ENCODE measurements around the gene C1orf185. TPM values are rescaled to one million over a fixed set of nuclear protein-coding genes. Genes with fewer than 3 reads are reported as not detected.
"Not testable (repeated sequence)": the region's sequence is repeated elsewhere in the genome, so short reads cannot be mapped to it uniquely, and the experiment has no call there.

Gene C1orf185
- total and polyA plus RNA-seq, 2 donors: not detected

- Histone ChIP-seq H3K36me3 (ENCODE audit: insufficient read depth) (no peaks in the 10 kb centered on the region), H3K4me3 (ENCODE audit: low read depth, low read length) (no peak overlapping the region), H3K27ac (ENCODE audit: low read depth) (no peak overlapping the region), H3K4me1 (ENCODE audit: insufficient read depth) (no peaks in the 10 kb centered on the region)
- 94% methylated on average over 4 of the region's 4 CpGs for WGBS
- no peak for DNase-seq (ENCODE audit: extremely low spot score)
Measured at GRCh38 chr1:51158263-51158662, 56.2 kb downstream of the C1orf185 start.

GRCh38 chr1:51162560-51162959 lies 60.5 kb downstream of the C1orf185 start:
- H3K4me1 ChIP-seq (ENCODE audit: insufficient read depth); DNase-seq (ENCODE audit: extremely low spot score); H3K27ac ChIP-seq (ENCODE audit: low read depth); H3K4me3 ChIP-seq (ENCODE audit: low read depth, low read length); H3K36me3 ChIP-seq (ENCODE audit: insufficient read depth): not testable (repeated sequence)
- 76% methylated on average over 5 of the region's 5 CpGs for WGBS

DNA sequence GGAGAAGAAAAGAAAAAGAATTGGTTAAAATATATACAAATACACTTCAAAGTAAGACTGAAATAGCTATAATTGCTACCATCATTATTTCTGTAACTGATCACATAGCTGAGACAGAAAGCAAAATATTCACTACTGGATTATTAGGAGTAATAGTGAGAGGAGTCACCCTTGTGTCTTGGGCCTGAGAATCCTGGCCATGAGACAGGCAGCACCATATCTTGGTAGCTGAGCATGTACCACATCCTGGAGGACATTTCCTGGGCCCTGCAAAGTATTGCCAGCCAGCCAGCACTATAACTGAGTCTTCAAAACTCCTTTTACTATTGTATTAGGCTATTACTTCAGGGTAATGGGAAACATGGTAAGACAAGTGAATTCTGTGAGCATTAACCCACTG lies 63.5 kb downstream of the C1orf185 start:
- Histone ChIP-seq H3K36me3 (ENCODE audit: insufficient read depth) (no peaks in the 10 kb centered on the region), H3K4me1 (ENCODE audit: insufficient read depth) (no peaks in the 10 kb centered on the region), H3K4me3 (ENCODE audit: low read depth, low read length) (no peak overlapping the region), H3K27ac (ENCODE audit: low read depth) (no peak overlapping the region)
- DNase-seq (ENCODE audit: extremely low spot score): no peak

- no peaks in the 10 kb centered on the region for H3K36me3 ChIP-seq (ENCODE audit: insufficient read depth)
- no peaks in the 10 kb centered on the region for H3K4me1 ChIP-seq (ENCODE audit: insufficient read depth)
- 30% methylated on average over 1 of the region's 1 CpG for WGBS
- no peak overlapping the region for H3K27ac ChIP-seq (ENCODE audit: low read depth)
- H3K4me3 ChIP-seq (ENCODE audit: low read depth, low read length): no peak overlapping the region
- no peak for DNase-seq (ENCODE audit: extremely low spot score)
Measured at GRCh38 chr1:51168266-51168845, 66.3 kb downstream of the C1orf185 start.

DNA sequence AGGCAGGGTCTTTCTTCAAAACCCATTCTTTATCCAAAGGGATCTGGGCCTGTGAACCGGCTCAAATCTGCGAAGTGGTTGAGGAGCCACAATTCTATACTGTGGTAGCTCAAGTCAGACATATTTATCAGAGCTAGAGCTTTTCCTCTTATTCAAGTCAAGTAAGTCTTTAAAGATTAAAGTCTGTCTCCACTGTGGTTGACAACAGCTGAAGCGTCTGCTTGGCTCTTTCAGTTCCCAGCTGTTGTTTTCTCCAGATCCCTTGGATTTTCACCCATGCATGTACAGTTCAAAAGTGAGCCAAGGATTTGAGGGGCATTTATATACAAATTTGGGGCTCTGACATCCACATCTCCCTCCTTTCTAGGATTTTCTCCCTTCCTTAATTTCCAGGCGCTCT lies 66.9 kb downstream of the C1orf185 start:
- DNase-seq (ENCODE audit: extremely low spot score): no peak
- WGBS: 39% methylated on average over 4 of the region's 4 CpGs
- no peaks in the 10 kb centered on the region for H3K36me3 ChIP-seq (ENCODE audit: insufficient read depth)
- H3K27ac ChIP-seq (ENCODE audit: low read depth): no peak overlapping the region
- H3K4me3 ChIP-seq (ENCODE audit: low read depth, low read length): no peak overlapping the region
- H3K4me1 ChIP-seq (ENCODE audit: insufficient read depth): no peaks in the 10 kb centered on the region

- no peak for DNase-seq (ENCODE audit: extremely low spot score)
- Histone ChIP-seq H3K36me3 (ENCODE audit: insufficient read depth) (no peaks in the 10 kb centered on the region), H3K4me3 (ENCODE audit: low read depth, low read length) (no peak overlapping the region), H3K27ac (ENCODE audit: low read depth) (no peak overlapping the region), H3K4me1 (ENCODE audit: insufficient read depth) (no peaks in the 10 kb centered on the region)
- 96% methylated on average over 1 of the region's 1 CpG for WGBS
Measured at GRCh38 chr1:51170342-51170741, 68.3 kb downstream of the C1orf185 start.

- Histone ChIP-seq H3K4me1 (ENCODE audit: insufficient read depth) (no peaks in the 10 kb centered on the region), H3K27ac (ENCODE audit: low read depth) (no peak overlapping the region), H3K36me3 (ENCODE audit: insufficient read depth) (no peaks in the 10 kb centered on the region), H3K4me3 (ENCODE audit: low read depth, low read length) (no peak overlapping the region)
- 70% methylated on average over 3 of the region's 3 CpGs for WGBS
- no peak for DNase-seq (ENCODE audit: extremely low spot score)
Measured at GRCh38 chr1:51172811-51173210, 70.8 kb downstream of the C1orf185 start.

DNA sequence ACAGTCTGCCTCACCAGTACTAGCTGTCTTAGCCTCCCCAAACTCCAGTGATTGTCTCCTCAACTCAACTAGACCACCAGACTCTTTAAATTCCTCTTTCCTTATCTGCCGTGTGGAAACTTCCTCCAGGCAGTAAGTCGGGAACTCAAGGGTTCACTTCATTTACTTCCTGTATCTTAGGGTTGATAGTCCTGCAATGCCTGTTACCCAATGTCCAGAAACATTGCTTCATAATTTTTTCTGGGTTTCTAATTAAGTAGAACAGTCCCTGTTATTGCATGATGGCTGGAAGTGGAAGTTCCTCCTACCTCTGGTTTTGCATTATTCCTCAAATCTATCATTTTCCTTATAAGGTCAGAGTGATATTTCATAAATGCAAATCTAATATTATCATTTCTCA lies 73.2 kb downstream of the C1orf185 start:
- no peak overlapping the region for H3K4me3 ChIP-seq (ENCODE audit: low read depth, low read length)
- no peaks in the 10 kb centered on the region for H3K4me1 ChIP-seq (ENCODE audit: insufficient read depth)
- H3K36me3 ChIP-seq (ENCODE audit: insufficient read depth): no peaks in the 10 kb centered on the region
- H3K27ac ChIP-seq (ENCODE audit: low read depth): no peak overlapping the region
- 30% methylated on average over 2 of the region's 2 CpGs for WGBS
- no peak for DNase-seq (ENCODE audit: extremely low spot score)

- WGBS: 91% methylated on average over 6 of the region's 6 CpGs
- DNase-seq (ENCODE audit: extremely low spot score); H3K4me1 ChIP-seq (ENCODE audit: insufficient read depth); H3K4me3 ChIP-seq (ENCODE audit: low read depth, low read length); H3K36me3 ChIP-seq (ENCODE audit: insufficient read depth); H3K27ac ChIP-seq (ENCODE audit: low read depth): not testable (repeated sequence)
Measured at GRCh38 chr1:51177988-51178387, 76.0 kb downstream of the C1orf185 start.

DNA sequence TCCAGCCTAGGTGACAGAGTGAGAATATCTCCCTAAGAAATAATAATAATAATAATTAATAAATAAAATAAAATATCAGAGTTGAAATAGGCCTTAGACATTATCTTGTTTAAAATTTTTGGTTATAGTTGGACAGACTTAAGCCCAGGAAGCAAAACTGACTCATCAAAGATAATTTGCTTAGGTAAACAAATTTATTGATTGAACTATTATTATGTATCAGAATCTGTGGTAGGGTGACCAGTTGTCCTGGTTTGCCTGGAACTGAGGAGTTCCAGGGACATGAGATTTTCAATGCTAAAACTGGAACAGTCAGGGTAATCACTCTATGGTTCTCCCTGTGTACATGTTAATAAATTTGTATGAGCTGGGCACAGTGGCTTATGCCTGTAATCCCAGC lies 86.2 kb downstream of the C1orf185 start:
- H3K4me3 ChIP-seq (ENCODE audit: low read depth, low read length): no peak overlapping the region
- H3K36me3 ChIP-seq (ENCODE audit: insufficient read depth): no peaks in the 10 kb centered on the region
- DNase-seq (ENCODE audit: extremely low spot score): no peak
- no peaks in the 10 kb centered on the region for H3K4me1 ChIP-seq (ENCODE audit: insufficient read depth)
- H3K27ac ChIP-seq (ENCODE audit: low read depth): no peak overlapping the region

DNA sequence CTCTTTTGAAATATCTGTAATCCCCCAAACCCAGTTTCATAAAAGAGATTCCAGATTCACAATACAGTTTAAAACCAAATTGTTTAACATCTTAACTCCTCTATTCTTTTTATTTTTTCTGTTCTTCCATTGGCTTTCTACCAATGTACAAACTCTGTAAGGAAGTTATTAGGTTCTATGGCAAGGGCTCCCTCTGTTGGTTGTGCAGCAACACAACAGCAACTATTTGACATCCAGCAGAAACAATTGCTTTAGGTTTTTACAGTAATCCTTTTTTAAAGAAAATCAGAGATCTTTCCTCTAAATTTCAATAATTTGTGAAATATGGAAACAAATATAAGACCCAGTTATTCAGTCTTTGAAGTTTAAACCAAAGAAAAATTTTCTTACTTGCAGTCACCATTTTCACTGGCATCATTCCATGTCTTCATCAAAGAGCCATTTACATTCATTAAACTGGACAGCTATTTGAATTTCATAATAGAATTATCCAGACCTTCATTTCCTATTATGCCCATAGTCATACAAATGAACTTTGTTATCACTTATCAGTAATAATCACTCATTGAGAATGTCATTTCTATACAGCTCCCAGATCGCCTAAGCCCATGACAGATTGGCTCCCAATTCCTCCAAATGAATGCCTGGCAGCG lies 87.5 kb downstream of the C1orf185 start:
- 45% methylated on average over 2 of the region's 2 CpGs for WGBS

DNA sequence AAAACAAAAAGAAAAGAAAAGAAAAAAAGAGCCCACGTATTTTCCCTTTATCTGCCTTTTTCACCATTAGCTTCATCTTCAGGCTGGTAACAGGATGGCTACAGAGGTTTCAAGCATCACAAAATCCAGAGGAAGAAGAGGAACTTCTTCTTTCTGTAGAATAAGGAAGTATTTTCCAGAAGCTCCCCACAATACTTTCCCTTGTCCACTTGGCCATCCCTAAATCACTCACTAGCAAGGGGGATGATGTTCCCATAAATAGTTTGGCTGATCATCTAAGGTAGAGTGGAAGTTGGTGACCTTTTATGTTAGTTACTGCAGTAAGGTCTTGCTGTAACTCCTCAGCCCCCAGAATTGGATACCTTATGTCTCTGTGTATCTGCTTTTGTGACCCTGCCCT lies 88.9 kb downstream of the C1orf185 start:
- DNase-seq (ENCODE audit: extremely low spot score): no peak
- Histone ChIP-seq H3K4me3 (ENCODE audit: low read depth, low read length) (no peak overlapping the region), H3K27ac (ENCODE audit: low read depth) (no peak overlapping the region), H3K4me1 (ENCODE audit: insufficient read depth) (no peaks in the 10 kb centered on the region), H3K36me3 (ENCODE audit: insufficient read depth) (no peaks in the 10 kb centered on the region)
- WGBS: 53% methylated on average over 1 of the region's 1 CpG

More for the DNA sequence above, 87.5 kb downstream of the C1orf185 start:
- peak; percentile 52 for DNase-seq (ENCODE audit: extremely low spot score)
- Histone ChIP-seq H3K27ac (ENCODE audit: low read depth) (no peak overlapping the region), H3K36me3 (ENCODE audit: insufficient read depth) (no peaks in the 10 kb centered on the region), H3K4me1 (ENCODE audit: insufficient read depth) (no peaks in the 10 kb centered on the region), H3K4me3 (ENCODE audit: low read depth, low read length) (no peak overlapping the region)

- Histone ChIP-seq H3K36me3 (ENCODE audit: insufficient read depth) (no peaks in the 10 kb centered on the region), H3K27ac (ENCODE audit: low read depth) (no peak overlapping the region), H3K4me3 (ENCODE audit: low read depth, low read length) (no peak overlapping the region), H3K4me1 (ENCODE audit: insufficient read depth) (no peaks in the 10 kb centered on the region)
- 32% methylated on average over 3 of the region's 3 CpGs for WGBS
- DNase-seq (ENCODE audit: extremely low spot score): peak; percentile 29
Measured at GRCh38 chr1:51192213-51192843, 90.3 kb downstream of the C1orf185 start.

DNA sequence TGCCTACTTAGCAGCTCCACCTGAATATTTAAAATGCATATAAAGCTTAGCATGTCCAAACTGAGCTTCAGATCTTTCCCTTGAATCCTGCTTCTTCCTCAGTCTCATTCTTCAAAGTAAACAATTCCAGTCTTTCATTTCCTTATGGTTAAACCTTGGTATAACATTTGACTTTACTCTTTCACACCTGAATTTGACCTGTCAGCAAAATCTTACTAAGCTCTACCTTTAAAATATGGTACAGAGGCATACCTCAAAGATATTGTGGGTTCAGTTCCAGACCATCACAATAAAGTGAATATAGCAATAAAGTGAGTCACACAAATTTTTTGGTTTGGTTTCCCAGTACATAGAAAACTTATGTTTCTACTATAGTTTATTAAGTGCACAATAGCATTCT lies 91.5 kb downstream of the C1orf185 start:
- no peak for DNase-seq (ENCODE audit: extremely low spot score)
- Histone ChIP-seq H3K4me1 (ENCODE audit: insufficient read depth) (no peaks in the 10 kb centered on the region), H3K27ac (ENCODE audit: low read depth) (no peak overlapping the region), H3K36me3 (ENCODE audit: insufficient read depth) (no peaks in the 10 kb centered on the region), H3K4me3 (ENCODE audit: low read depth, low read length) (no peak overlapping the region)
